Ishikawa (cell line): Measurements from ENCODE around the gene DNAJB7.

Experiments used
- CREB1 ChIP-seq: IDR thresholded peaks from 2 replicates; pipeline ENCODE4 v1.6.1; 2012; ENCODE audit warnings: low read depth
- EP300 ChIP-seq: IDR thresholded peaks from 2 replicates; pipeline ENCODE4 v1.6.1; 2012; ENCODE audit warnings: borderline replicate concordance
- FOXM1 ChIP-seq: IDR thresholded peaks from 2 replicates; pipeline ENCODE4 v1.6.1; 2012; ENCODE audit warnings: low read depth, borderline replicate concordance
- RAD21 ChIP-seq: IDR thresholded peaks from 2 replicates; pipeline ENCODE4 v1.6.1; 2012; ENCODE audit warnings: low read depth
- TAF1 ChIP-seq: IDR thresholded peaks from 2 replicates; pipeline ENCODE4 v1.6.1; 2012; ENCODE audit warnings: low read depth, mild to moderate bottlenecking
- TEAD4 ChIP-seq: IDR thresholded peaks from 2 replicates; pipeline ENCODE4 v1.6.1; 2012
- YY1 ChIP-seq: IDR thresholded peaks from 2 replicates; pipeline ENCODE4 v1.6.1; 2012; ENCODE audit warnings: low read depth
- ZBTB7A ChIP-seq: IDR thresholded peaks from 2 replicates; pipeline ENCODE4 v1.6.1; 2012; ENCODE audit warnings: low read depth
- TF ChIP-seq, protein P1 (sequence below): IDR thresholded peaks from 2 replicates; pipeline ENCODE4 v1.6.1; 2012
- TF ChIP-seq, protein P2 (sequence below): IDR thresholded peaks from 2 replicates; pipeline ENCODE4 v1.6.1; 2012; ENCODE audit warnings: low read depth, mild to moderate bottlenecking
- TF ChIP-seq, protein P3 (sequence below): IDR thresholded peaks from 2 replicates; pipeline ENCODE4 v1.6.1; 2012

DNA sequence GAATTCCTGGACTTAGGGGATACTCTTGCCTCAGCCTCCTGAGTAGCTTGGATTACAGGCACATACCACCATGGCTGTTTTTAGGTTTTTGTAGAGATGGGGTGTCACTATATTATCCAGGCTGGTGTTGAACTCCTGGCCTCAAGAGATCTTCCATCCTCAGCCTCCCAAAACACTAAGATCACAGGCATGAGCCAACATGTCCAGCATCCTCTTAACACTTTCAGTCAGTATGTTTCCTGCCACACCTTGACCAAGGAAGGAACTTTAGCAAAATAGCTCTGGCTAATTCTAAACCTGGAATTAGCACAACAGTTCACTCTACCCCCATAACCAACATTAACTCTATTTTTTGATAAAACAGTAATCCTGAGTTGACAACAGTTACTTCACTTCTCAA is 27.2 kb upstream of the DNAJB7 start:
- TF ChIP-seq, protein P1, sequence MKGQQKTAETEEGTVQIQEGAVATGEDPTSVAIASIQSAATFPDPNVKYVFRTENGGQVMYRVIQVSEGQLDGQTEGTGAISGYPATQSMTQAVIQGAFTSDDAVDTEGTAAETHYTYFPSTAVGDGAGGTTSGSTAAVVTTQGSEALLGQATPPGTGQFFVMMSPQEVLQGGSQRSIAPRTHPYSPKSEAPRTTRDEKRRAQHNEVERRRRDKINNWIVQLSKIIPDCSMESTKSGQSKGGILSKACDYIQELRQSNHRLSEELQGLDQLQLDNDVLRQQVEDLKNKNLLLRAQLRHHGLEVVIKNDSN: no peak
- TF ChIP-seq YY1 (no peak), CREB1 (no peak), ZBTB7A (no peak), TAF1 (no peak), TEAD4 (no peak), FOXM1 (no peak), EP300 (no peak), RAD21 (no peak)
- TF ChIP-seq, protein P2, sequence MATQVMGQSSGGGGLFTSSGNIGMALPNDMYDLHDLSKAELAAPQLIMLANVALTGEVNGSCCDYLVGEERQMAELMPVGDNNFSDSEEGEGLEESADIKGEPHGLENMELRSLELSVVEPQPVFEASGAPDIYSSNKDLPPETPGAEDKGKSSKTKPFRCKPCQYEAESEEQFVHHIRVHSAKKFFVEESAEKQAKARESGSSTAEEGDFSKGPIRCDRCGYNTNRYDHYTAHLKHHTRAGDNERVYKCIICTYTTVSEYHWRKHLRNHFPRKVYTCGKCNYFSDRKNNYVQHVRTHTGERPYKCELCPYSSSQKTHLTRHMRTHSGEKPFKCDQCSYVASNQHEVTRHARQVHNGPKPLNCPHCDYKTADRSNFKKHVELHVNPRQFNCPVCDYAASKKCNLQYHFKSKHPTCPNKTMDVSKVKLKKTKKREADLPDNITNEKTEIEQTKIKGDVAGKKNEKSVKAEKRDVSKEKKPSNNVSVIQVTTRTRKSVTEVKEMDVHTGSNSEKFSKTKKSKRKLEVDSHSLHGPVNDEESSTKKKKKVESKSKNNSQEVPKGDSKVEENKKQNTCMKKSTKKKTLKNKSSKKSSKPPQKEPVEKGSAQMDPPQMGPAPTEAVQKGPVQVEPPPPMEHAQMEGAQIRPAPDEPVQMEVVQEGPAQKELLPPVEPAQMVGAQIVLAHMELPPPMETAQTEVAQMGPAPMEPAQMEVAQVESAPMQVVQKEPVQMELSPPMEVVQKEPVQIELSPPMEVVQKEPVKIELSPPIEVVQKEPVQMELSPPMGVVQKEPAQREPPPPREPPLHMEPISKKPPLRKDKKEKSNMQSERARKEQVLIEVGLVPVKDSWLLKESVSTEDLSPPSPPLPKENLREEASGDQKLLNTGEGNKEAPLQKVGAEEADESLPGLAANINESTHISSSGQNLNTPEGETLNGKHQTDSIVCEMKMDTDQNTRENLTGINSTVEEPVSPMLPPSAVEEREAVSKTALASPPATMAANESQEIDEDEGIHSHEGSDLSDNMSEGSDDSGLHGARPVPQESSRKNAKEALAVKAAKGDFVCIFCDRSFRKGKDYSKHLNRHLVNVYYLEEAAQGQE: no peak
- TF ChIP-seq, protein P3, sequence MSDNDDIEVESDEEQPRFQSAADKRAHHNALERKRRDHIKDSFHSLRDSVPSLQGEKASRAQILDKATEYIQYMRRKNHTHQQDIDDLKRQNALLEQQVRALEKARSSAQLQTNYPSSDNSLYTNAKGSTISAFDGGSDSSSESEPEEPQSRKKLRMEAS: no peak
